HG03521 (cell line): Measurements from ENCODE around the gene QRICH1.

ENCODE experiments used
- ATAC-seq: cut with Tn5 transposase; IDR thresholded peaks from one replicate; pipeline ENCODE4 v1.9.1; 2021; ENCODE audit warnings: mild to moderate bottlenecking, moderate library complexity; ENCODE audit not compliant: unreplicated experiment

Gene QRICH1

DNA sequence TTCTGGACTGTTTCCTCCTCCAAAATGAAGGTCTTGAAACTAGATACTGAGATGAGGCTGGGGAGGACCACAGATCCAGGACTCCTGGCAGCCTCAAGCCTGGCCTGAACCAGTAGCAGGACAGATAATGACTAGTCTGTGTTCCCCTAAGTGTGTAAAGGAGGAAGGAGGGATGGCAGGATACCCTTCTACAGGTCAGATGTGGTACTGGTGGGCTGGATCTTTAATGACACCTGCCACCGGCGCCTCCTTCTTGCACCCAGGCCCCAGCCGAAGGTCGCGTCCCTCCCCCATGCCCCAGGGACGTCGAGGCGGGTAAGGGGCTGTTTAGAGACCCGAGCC lies 26.2 kb upstream of the QRICH1 start:
- no peak for ATAC-seq

DNA sequence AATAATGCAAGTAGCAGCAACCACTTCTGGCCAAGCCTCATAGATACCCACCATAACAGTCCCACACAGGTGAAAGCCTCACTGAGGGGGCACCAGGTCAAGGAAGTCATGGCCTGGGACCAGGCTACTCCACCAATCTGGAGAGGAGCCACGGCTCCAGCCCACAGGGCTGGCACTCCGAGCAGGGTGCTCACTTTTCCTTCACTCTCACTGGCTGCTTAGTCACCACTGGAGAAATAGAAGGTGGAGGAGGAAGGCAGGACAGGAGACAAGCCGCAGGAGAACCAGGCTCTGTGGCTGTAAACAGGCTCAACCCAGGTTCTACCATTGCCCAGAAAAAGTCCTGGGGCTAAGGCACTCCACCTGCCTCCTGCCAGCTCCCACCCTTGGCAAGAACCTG lies 25.6 kb upstream of the QRICH1 start:
- ATAC-seq, result no peak

GRCh38 chr3:49119036-49119435 lies 25.2 kb upstream of the QRICH1 start:
- ATAC-seq, result no peak

DNA sequence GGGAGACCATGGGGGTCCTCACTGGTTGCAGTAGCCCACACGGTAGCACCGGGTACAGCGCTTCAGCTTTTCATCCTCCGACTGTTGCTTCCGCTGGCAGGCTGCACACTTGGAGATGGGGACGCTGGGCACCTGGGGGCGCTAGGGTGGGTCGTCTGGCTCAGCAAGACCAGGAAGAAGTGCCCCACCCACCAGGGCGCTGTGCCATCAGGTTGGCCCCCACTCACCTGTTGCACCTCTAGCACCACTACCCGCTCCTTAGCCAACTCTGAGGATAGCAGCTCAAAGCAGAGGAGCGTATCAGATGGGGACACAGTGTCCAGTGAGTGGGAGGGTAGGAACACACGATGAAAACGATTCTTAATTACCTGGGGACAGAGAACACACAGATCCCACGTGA lies 18.4 kb upstream of the QRICH1 start:
- ATAC-seq, result no peak

DNA sequence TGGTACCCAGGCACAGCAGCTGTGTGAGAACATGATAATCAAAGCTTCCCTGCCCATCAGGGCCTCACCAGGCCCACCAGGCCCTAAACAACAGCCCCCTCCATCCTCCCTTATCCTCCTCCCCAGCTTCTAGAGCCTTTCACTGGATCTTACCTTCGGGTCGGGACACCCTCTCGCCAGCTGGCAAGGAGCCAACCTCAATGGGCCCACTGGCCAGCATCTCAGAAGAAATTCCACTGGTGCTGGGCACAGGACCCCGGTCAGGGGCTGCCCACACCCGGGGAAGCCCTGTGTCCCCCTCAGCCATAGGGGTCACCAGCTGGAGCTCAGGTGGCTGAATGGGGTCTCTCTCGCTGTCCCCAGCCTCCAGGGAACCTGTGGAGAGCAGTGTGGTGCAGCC lies 17.5 kb upstream of the QRICH1 start:
- no peak for ATAC-seq

DNA sequence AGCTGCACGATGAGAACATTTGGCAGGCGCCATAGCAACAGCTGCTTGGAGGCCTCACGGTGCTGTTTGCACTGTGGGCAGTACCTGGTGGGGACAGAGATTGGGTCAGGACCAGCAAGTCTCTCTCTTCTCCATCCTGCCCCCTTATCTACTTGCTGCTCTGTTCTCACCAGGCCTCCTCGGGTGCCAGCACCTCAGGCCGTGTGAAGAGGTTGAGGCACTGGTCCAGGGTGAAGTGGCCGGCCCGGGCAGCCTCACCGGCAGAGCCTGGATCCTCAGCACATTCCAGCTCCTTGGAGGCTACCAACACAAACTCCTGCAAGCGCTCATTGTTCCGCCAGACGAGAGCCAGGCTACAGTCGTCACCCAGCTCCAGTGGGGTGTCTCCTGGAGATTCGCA lies 16.9 kb upstream of the QRICH1 start:
- no peak for ATAC-seq

DNA sequence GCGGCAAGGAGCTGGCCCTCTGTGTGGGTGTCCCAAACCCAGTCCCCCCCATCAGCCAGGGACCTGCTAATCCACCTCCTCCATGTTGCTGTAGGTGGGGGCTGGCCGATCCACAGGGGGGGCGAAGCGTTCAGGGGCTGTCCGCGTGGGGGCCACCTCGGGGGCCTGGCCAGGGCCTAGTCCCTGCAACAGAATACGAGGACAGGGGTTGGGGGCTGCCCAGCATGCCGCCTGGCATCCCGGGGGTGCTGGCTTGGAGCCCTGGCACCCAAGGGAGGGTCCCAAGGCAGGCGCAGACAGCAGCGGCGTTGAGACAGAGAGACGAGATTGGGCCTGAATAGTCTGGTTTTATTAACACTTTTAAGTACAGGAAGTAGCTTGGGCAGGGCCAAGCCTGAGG lies 14.5 kb upstream of the QRICH1 start:
- no peak for ATAC-seq

DNA sequence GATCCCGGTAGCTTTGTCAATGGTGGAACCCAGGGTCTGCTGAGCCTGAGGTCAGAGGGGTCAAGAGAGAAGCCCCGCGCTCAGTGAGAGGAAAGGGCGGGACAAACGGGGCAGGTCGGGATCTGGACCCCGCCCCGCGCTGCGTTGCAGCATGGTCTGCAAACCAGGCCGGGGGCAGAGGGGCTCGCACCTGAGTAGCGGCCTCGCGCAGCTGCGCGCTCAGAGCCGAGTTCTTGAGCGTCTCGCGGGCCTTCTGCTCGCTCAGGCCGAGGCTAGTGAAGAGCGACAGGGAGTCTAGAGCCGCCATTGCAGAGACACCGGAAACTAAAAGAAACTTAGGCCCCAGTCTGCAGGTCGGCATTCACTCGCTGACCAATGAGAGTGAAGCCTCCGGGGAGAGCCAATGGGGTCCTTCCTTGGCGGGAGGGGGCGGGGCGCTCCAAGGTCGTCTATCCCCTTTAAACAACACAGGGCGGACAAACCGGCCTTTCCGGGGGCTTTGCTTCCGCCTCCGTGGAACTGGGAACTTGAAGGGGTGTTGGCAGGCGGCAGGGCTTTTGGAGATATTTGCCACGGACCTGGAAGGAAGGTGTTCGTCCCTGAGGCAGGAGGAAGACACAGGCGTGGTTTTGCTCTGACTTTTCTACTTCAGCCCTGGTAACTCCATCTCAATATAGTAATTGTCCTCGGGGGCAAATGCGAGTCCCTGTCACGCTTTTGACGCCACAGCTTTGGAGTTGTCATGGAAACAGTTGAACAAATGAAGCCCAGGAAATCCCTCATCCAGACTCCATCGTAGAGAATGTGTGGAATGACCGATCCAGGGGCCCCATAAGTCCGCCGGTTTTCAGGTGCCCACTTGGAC lies 10.8 kb upstream of the QRICH1 start, which contains the start of gene QARS1:
Gene QARS1 (minus strand): TSS at position 331 of the 865 bp plus-strand sequence. CDS start 24 bp downstream, at position 307.
- peak; percentile 89 for ATAC-seq

GRCh38 chr3:49104052-49104426 lies 10.2 kb upstream of the QRICH1 start:
- no peak for ATAC-seq

- ATAC-seq, result no peak
Measured at GRCh38 chr3:49100046-49100615, 6.3 kb upstream of the QRICH1 start.

GRCh38 chr3:49098910-49099630 lies 5.2 kb upstream of the QRICH1 start:
- ATAC-seq, result no peak

- no peak for ATAC-seq
Measured at GRCh38 chr3:49098429-49098828, 4.6 kb upstream of the QRICH1 start.

GRCh38 chr3:49092938-49093852 lies 676 bp downstream of the QRICH1 start:
- ATAC-seq, result peak; percentile 35

- no peak for ATAC-seq
Measured at GRCh38 chr3:49081429-49081828, 12.4 kb downstream of the QRICH1 start.

DNA sequence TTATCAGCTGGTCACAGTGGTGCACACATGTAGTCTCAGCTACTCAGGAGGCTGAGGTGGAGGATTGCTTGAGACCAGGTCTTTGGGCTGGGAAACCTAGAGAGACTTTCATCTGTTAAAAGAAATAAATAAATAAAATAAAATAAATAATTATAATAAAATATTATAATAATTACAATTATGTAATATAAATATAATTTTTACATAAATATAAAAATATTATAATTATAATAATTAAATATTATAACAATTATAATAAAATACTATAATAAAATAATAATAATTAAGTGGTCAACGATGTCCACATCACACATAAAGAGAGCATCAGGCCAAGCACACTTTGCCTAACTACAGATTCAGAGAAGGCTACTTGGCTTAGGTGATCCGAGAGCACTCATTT lies 14.6 kb downstream of the QRICH1 start:
- ATAC-seq, result no peak

DNA sequence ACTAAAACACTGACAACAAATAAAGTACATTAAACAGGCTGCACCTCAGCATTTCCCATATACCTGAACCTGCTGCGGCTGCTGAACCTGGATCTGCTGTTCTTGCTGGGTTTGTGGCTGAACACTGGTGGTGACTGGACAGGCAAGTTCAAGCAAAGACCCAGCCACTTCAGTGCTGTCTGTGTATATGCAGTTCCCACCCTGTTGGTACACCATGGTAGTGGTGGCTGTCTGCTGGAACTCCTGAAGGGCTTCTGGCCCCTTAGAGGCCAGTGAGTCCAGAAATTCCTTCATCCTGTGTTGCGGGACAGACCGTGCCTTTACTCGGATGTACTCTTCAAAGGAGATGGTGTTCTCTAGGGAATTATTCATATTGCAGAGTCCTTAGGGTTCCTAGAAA lies 17.2 kb downstream of the QRICH1 start:
- no peak for ATAC-seq

- ATAC-seq, result no peak
Measured at GRCh38 chr3:49076116-49076515, 17.8 kb downstream of the QRICH1 start.

- no peak for ATAC-seq
Measured at GRCh38 chr3:49058011-49058410, 35.9 kb downstream of the QRICH1 start.

GRCh38 chr3:49057268-49057667 lies 36.6 kb downstream of the QRICH1 start:
- ATAC-seq, result no peak

GRCh38 chr3:49054344-49054862 lies 39.5 kb downstream of the QRICH1 start:
- ATAC-seq, result no peak

- ATAC-seq, result no peak
Measured at GRCh38 chr3:49053543-49053942, 40.3 kb downstream of the QRICH1 start.
